H9 (cell line): ENCODE measurements around the gene AQP11. TPM values are rescaled to one million over a fixed set of nuclear protein-coding genes. Genes with fewer than 3 reads are reported as not detected.
A peak's percentile ranks its signal among the peaks of the same experiment; 100 is the strongest.
"Not testable (repeated sequence)": the region's sequence is repeated elsewhere in the genome, so short reads cannot be mapped to it uniquely, and the experiment has no call there.

ENCODE experiments used
- DNase-seq: peaks from one replicate; pipeline ENCODE4 v3.0.0-alpha.2; 2017
- H2AFZ ChIP-seq: one replicate; pipeline ENCODE4 v1.6.1; 2013; ENCODE audit warnings: mild to moderate bottlenecking, low read length, control low read depth, moderate library complexity
- H2AK5ac ChIP-seq: 2 replicates; pipeline ENCODE4 v1.6.1; 2013; ENCODE audit warnings: low read length, control low read depth, mixed read lengths; ENCODE audit not compliant: insufficient read length
- H2BK120ac ChIP-seq: one replicate; pipeline ENCODE4 v1.6.1; 2013; ENCODE audit warnings: low read depth, mild to moderate bottlenecking, low read length, control low read depth, inconsistent platforms; ENCODE audit not compliant: poor library complexity, severe bottlenecking
- H2BK12ac ChIP-seq: 2 replicates; pipeline ENCODE4 v1.6.1; 2013; ENCODE audit warnings: low read length, control low read depth, mixed read lengths, low read depth; ENCODE audit not compliant: insufficient read length
- H2BK15ac ChIP-seq: 2 replicates; pipeline ENCODE4 v1.6.1; 2013; ENCODE audit warnings: low read depth, low read length, control low read depth
- H2BK20ac ChIP-seq: one replicate; pipeline ENCODE4 v1.6.1; 2013; ENCODE audit warnings: low read depth, mild to moderate bottlenecking, low read length, control low read depth, inconsistent platforms; ENCODE audit not compliant: poor library complexity, severe bottlenecking
- H2BK5ac ChIP-seq: 2 replicates; pipeline ENCODE4 v1.6.1; 2013; ENCODE audit warnings: low read length, control low read depth, mixed read lengths; ENCODE audit not compliant: insufficient read length
- H3K14ac ChIP-seq: 2 replicates; pipeline ENCODE4 v1.6.1; 2013; ENCODE audit warnings: low read length, control low read depth; ENCODE audit not compliant: insufficient read depth
- H3K18ac ChIP-seq: 2 replicates; pipeline ENCODE4 v1.6.1; 2013; ENCODE audit warnings: low read depth, mild to moderate bottlenecking, mixed read lengths, low read length, control low read depth; ENCODE audit not compliant: insufficient read length
- H3K23ac ChIP-seq: 2 replicates; pipeline ENCODE4 v1.6.1; 2013; ENCODE audit warnings: low read length, control low read depth, mixed read lengths, low read depth; ENCODE audit not compliant: insufficient read length
- H3K23me2 ChIP-seq: 2 replicates; pipeline ENCODE4 v1.6.1; 2013; ENCODE audit warnings: low read depth, mild to moderate bottlenecking, mixed read lengths, low read length, control low read depth; ENCODE audit not compliant: insufficient read length, poor library complexity, severe bottlenecking
- H3K27ac ChIP-seq: 2 replicates; pipeline ENCODE4 v1.5.1; 2013; ENCODE audit warnings: low read length, control low read depth, mixed read lengths, low read depth; ENCODE audit not compliant: insufficient read length
- H3K27me3 ChIP-seq: 2 replicates; pipeline ENCODE4 v1.6.1; 2013; ENCODE audit warnings: low read length, control low read depth, inconsistent platforms; ENCODE audit not compliant: insufficient read depth
- H3K4ac ChIP-seq: 2 replicates; pipeline ENCODE4 v1.6.1; 2013; ENCODE audit warnings: low read depth, mild to moderate bottlenecking, control low read depth, inconsistent platforms, low read length, moderate library complexity
- H3K4me1 ChIP-seq: 2 replicates; pipeline ENCODE4 v1.6.1; 2013; ENCODE audit warnings: low read length, control low read depth, inconsistent platforms; ENCODE audit not compliant: insufficient read depth
- H3K4me2 ChIP-seq: 2 replicates; pipeline ENCODE4 v1.6.1; 2013; ENCODE audit warnings: low read length, control low read depth, mixed read lengths; ENCODE audit not compliant: insufficient read length, insufficient read depth
- H3K56ac ChIP-seq: 2 replicates; pipeline ENCODE4 v1.6.1; 2013; ENCODE audit warnings: low read depth, mild to moderate bottlenecking, mixed read lengths, low read length, control low read depth; ENCODE audit not compliant: insufficient read length
- H3K79me1 ChIP-seq: 2 replicates; pipeline ENCODE4 v1.6.1; 2013; ENCODE audit warnings: low read depth, mild to moderate bottlenecking, moderate library complexity, low read length, control low read depth, inconsistent platforms; ENCODE audit not compliant: insufficient read depth, poor library complexity, severe bottlenecking
- H3K79me2 ChIP-seq: 2 replicates; pipeline ENCODE4 v1.6.1; 2013; ENCODE audit warnings: low read length, control low read depth, inconsistent platforms; ENCODE audit not compliant: insufficient read depth
- H3K9ac ChIP-seq: 2 replicates; pipeline ENCODE4 v1.6.1; 2013; ENCODE audit warnings: low read length, control low read depth, mixed read lengths; ENCODE audit not compliant: insufficient read length; ENCODE audit errors: extremely low read depth
- H3K9me3 ChIP-seq: one replicate; pipeline ENCODE4 v1.6.1; 2013; ENCODE audit warnings: low read depth, low read length, inconsistent platforms; ENCODE audit not compliant: control insufficient read depth
- H3T11ph ChIP-seq: one replicate; pipeline ENCODE4 v1.6.1; 2013; ENCODE audit warnings: mild to moderate bottlenecking, low read length, control low read depth, inconsistent platforms
- H4K20me1 ChIP-seq: one replicate; pipeline ENCODE4 v1.6.1; 2013; ENCODE audit not compliant: control insufficient read depth, insufficient read length, insufficient read depth
- H4K5ac ChIP-seq: 2 replicates; pipeline ENCODE4 v1.6.1; 2013; ENCODE audit warnings: low read depth, mild to moderate bottlenecking, mixed read lengths, low read length, control low read depth; ENCODE audit not compliant: insufficient read length
- H4K8ac ChIP-seq: replicated peaks from 2 replicates; pipeline ENCODE4 v1.6.1; 2013; ENCODE audit warnings: low read length, control low read depth, mixed read lengths, low read depth; ENCODE audit not compliant: insufficient read length
- H4K91ac ChIP-seq: 2 replicates; pipeline ENCODE4 v1.6.1; 2013; ENCODE audit warnings: low read depth, mild to moderate bottlenecking, moderate library complexity, mixed read lengths, low read length, control low read depth; ENCODE audit not compliant: insufficient read length
- H3K27ac Mint-ChIP-seq, 3 experiments: 2 replicates in 2 of 3; 3 replicates in 1 of 3; pipeline ENCODE4 v1.8.0; 2020 to 2021; ENCODE audit warnings: mixed read lengths in 3 of 3, mild to moderate bottlenecking in 1 of 3, moderate library complexity in 1 of 3
- H3K27me3 Mint-ChIP-seq: 2 replicates; pipeline ENCODE4 v1.8.0; 2021; ENCODE audit warnings: low read depth, mild to moderate bottlenecking, moderate library complexity, mixed read lengths
- H3K36me3 Mint-ChIP-seq, 3 experiments: 2 replicates in 2 of 3; 3 replicates in 1 of 3; pipeline ENCODE4 v1.8.0; 2020 to 2021; ENCODE audit warnings: low read depth in 3 of 3, mixed read lengths in 3 of 3; ENCODE audit not compliant: insufficient read depth in 1 of 3
- H3K4me1 Mint-ChIP-seq, 2 experiments: 2 replicates each; pipeline ENCODE4 v1.8.0; 2020; ENCODE audit warnings: mixed read lengths in 2 of 2
- H3K4me3 Mint-ChIP-seq, 2 experiments: 2 replicates in 1 of 2; 3 replicates in 1 of 2; pipeline ENCODE4 v1.8.0; 2020 to 2021; ENCODE audit warnings: mild to moderate bottlenecking in 2 of 2, mixed read lengths in 2 of 2, moderate library complexity in 1 of 2
- H3K9me3 Mint-ChIP-seq, 2 experiments: 2 replicates in 1 of 2; 3 replicates in 1 of 2; pipeline ENCODE4 v1.8.0; 2020; ENCODE audit warnings: mild to moderate bottlenecking in 2 of 2, mixed read lengths in 2 of 2, moderate library complexity in 1 of 2
- WGBS: extraction: QIAGEN DNeasy Blood & Tissue Kit; methylation state at CpG from one replicate; pipeline ENCODE4 v1.1.7; 2013; ENCODE audit warnings: missing lambda C conversion rate, low lambda C conversion rate, mixed read lengths; ENCODE audit not compliant: insufficient read length; ENCODE audit errors: extremely low coverage; 5-methylcytosine and 5-hydroxymethylcytosine counted together
- total RNA-seq: library from RNA; stranded (reverse); gene quantifications from 2 replicates; pipeline ENCODE4 v1.2.1, GENCODE V29; 2021
- TF ChIP-seq, protein P1 (sequence below): fragments of 200-600 bp; sonication (generic); conservative IDR thresholded peaks from 3 replicates; pipeline ENCODE4 v1.8.0; 2021; ENCODE audit warnings: antibody characterized with exemption, mild to moderate bottlenecking

Gene AQP11
- total RNA-seq, 1 experiment from 2014 or later = 1.1 TPM

DNA sequence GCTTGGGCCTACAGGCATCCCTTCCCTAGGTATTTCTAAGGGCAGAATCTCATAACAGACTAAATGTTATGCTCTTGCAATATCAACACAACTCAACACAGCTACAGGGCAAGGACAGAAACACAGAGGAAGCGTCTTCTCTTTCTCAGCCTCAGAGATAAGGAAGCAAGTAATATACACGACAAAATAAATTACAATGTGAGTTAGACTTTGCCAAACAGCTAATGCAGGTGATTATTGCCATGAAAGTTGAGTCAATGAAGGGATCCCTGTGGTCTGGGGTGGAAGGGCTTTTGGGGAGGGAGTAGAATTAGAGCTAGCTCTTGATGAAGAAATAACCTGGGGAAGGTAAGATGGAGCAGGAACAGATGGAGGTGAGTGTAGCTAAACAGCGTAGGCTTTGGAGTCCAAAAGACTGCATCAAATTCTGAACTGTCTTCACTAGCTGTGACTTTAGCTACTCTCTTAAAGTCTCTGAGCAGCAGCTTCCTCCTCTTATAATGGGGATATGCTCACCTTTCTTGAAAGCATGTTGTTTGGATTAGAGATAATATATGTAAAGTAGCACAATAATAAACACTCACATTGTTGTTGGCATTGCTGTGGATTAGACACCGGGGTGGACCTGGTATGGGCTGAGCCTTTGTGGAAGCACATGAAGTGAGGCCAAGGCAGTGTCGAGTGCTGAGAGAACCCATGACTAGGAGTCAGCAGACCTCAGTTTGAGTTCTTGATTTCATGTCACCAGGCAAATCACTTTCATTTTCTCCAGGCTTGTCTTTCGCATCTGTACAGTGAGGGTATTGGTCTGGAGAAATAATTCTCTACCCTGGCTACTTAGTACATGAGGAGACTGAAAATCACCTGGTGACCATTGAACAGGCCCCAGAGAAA is 41.0 kb upstream of the AQP11 start:
- Mint-ChIP-seq H3K27me3 (no peaks in the 10 kb centered on the region), H3K4me3 (peak overlapping the region in 1 of 2 experiments; percentile 6; a peak in 1 of 5 replicates), H3K27ac (peak overlapping the region; percentile 91 to 99 (median 99)), H3K4me1 (peaks cover 19 to 21% of the 10 kb centered on the region in 2 experiments), H3K36me3 (peaks cover 0 to 2% (median 0%) of the 10 kb centered on the region in 3 experiments; a peak in 3 of 7 replicates), H3K9me3 (no peaks in the 10 kb centered on the region)
- H3K14ac ChIP-seq = no peak overlapping the region
- peak overlapping the region; percentile 96 for H3K27ac ChIP-seq
- H3K4me2 ChIP-seq = peak overlapping the region; percentile 40
- H3T11ph ChIP-seq = no peak overlapping the region
- no peak overlapping the region for H2BK120ac ChIP-seq
- H4K91ac ChIP-seq = no peak overlapping the region
- H3K4me1 ChIP-seq = peaks cover 2% of the 10 kb centered on the region; the same call in 1 of the 2 replicates
- no peaks in the 10 kb centered on the region for H3K23me2 ChIP-seq
- TF ChIP-seq, protein P1, sequence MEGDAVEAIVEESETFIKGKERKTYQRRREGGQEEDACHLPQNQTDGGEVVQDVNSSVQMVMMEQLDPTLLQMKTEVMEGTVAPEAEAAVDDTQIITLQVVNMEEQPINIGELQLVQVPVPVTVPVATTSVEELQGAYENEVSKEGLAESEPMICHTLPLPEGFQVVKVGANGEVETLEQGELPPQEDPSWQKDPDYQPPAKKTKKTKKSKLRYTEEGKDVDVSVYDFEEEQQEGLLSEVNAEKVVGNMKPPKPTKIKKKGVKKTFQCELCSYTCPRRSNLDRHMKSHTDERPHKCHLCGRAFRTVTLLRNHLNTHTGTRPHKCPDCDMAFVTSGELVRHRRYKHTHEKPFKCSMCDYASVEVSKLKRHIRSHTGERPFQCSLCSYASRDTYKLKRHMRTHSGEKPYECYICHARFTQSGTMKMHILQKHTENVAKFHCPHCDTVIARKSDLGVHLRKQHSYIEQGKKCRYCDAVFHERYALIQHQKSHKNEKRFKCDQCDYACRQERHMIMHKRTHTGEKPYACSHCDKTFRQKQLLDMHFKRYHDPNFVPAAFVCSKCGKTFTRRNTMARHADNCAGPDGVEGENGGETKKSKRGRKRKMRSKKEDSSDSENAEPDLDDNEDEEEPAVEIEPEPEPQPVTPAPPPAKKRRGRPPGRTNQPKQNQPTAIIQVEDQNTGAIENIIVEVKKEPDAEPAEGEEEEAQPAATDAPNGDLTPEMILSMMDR = no peak; the same call in 2 of the 3 replicates
- H3K9ac ChIP-seq = no peak overlapping the region
- no peak overlapping the region for H3K18ac ChIP-seq
- no peak overlapping the region for H2AFZ ChIP-seq
- no peaks in the 10 kb centered on the region for H3K79me1 ChIP-seq
- WGBS = no CpG with 5 or more reads among the region's 6 CpGs
- no peak overlapping the region for H4K8ac ChIP-seq
- H2BK15ac ChIP-seq = no peak overlapping the region
- no peaks in the 10 kb centered on the region for H3K27me3 ChIP-seq
- no peak overlapping the region for H2BK5ac ChIP-seq
- H3K4ac ChIP-seq = no peak overlapping the region
- no peaks in the 10 kb centered on the region for H4K20me1 ChIP-seq
- H2AK5ac ChIP-seq = no peak overlapping the region
- no peak for DNase-seq
- H2BK12ac ChIP-seq = no peak overlapping the region
- H3K79me2 ChIP-seq = no peaks in the 10 kb centered on the region
- no peak overlapping the region for H3K23ac ChIP-seq
- no peak overlapping the region for H4K5ac ChIP-seq
- no peaks in the 10 kb centered on the region for H3K9me3 ChIP-seq
- H2BK20ac ChIP-seq = no peak overlapping the region
- no peak overlapping the region for H3K56ac ChIP-seq

DNA sequence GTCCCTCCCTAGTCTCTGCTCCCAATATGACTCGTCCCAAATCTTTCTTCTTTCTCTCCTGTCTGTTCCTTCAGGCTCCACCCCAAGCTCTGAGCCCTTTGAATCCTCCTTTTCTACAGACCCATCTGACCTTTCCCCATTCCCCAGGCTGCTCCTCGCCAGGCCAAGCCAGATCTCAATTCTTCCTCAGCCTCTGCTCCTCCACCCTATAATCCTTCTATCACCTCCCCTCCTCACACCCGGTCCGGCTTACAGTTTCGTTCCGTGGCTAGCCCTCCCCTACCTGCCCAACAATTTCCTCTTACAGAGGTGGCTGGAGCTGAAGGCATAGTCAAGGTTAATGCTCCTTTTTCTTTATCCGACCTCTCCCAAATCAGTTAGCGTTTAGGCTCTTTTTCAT is 38.3 kb upstream of the AQP11 start:
- not testable (repeated sequence) for H4K5ac ChIP-seq, H2AFZ ChIP-seq, H3K27me3 ChIP-seq, DNase-seq, H2BK15ac ChIP-seq, H2AK5ac ChIP-seq, H2BK12ac ChIP-seq, H4K20me1 ChIP-seq, H3K9ac ChIP-seq, H3K23me2 ChIP-seq, H2BK20ac ChIP-seq, H3K4me3 Mint-ChIP-seq, H3K18ac ChIP-seq, H3K9me3 Mint-ChIP-seq, H3K14ac ChIP-seq, H3K27ac Mint-ChIP-seq, H3K9me3 ChIP-seq, H4K8ac ChIP-seq, H3T11ph ChIP-seq, H3K23ac ChIP-seq, H4K91ac ChIP-seq, H2BK120ac ChIP-seq, H3K79me2 ChIP-seq, H3K56ac ChIP-seq, H3K27me3 Mint-ChIP-seq, H2BK5ac ChIP-seq, H3K79me1 ChIP-seq, H3K4me1 ChIP-seq, H3K27ac ChIP-seq, H3K4ac ChIP-seq, H3K4me2 ChIP-seq, H3K36me3 Mint-ChIP-seq
- WGBS = no CpG with 5 or more reads among the region's 8 CpGs
- peaks cover 19 to 21% of the 10 kb centered on the region in 2 experiments for H3K4me1 Mint-ChIP-seq
